Subcutaneous abdominal adipose tissue (tissue), 5 donors: ENCODE data around the gene LRBA.
"Not testable (repeated sequence)": the region's sequence is repeated elsewhere in the genome, so short reads cannot be mapped to it uniquely, and the experiment has no call there.

Experiments used
- H3K27ac ChIP-seq: one replicate; pipeline ENCODE4 v1.7.0; 2013; ENCODE audit warnings: low read depth, mild to moderate bottlenecking, inconsistent platforms, low read length, moderate library complexity
- H3K27me3 ChIP-seq, 5 donors: one replicate each; pipeline ENCODE4 v1.7.0; 2013; ENCODE audit warnings: low read length in 5 of 5, inconsistent platforms in 1 of 5; ENCODE audit not compliant: control insufficient read depth in 5 of 5, insufficient read depth in 4 of 5
- H3K36me3 ChIP-seq, 5 donors: one replicate each; pipeline ENCODE4 v1.7.0; 2013; ENCODE audit warnings: low read length in 5 of 5; ENCODE audit not compliant: control insufficient read depth in 5 of 5, insufficient read depth in 5 of 5
- H3K4me1 ChIP-seq, 5 donors: one replicate each; pipeline ENCODE4 v1.7.0; 2013; ENCODE audit warnings: low read length in 5 of 5, mild to moderate bottlenecking in 3 of 5, moderate library complexity in 1 of 5; ENCODE audit not compliant: control insufficient read depth in 5 of 5, insufficient read depth in 5 of 5
- H3K4me3 ChIP-seq, 5 donors: one replicate each; pipeline ENCODE4 v1.7.0; 2013; ENCODE audit warnings: low read length in 5 of 5, low read depth in 1 of 5
- H3K9ac ChIP-seq, 5 donors: one replicate each; pipeline ENCODE4 v1.7.0; 2013; ENCODE audit warnings: low read length in 5 of 5, mild to moderate bottlenecking in 4 of 5, moderate library complexity in 3 of 5
- H3K9me3 ChIP-seq, 5 donors: one replicate each; pipeline ENCODE4 v1.7.0; 2013; ENCODE audit warnings: low read length in 5 of 5; ENCODE audit not compliant: control insufficient read depth in 5 of 5
- donor health status: healthy.
- donor health status: healthy.
- donor health status: healthy.
- donor health status: healthy.
- donor health status: healthy.

LRBA gene

GRCh38 chr4:150680651-150681050 lies 334.4 kb downstream of the LRBA start:
- Histone ChIP-seq H3K9ac (no peak overlapping the region), H3K36me3 (peaks cover 0 to 5% (median 0%) of the 10 kb centered on the region in 5 donors), H3K4me1 (no peaks in the 10 kb centered on the region), H3K27ac (no peak overlapping the region), H3K4me3 (no peak overlapping the region), H3K9me3 (no peaks in the 10 kb centered on the region), H3K27me3 (no peaks in the 10 kb centered on the region)

GRCh38 chr4:150679765-150680343 lies 335.2 kb downstream of the LRBA start:
- Histone ChIP-seq H3K4me1 (no peaks in the 10 kb centered on the region), H3K4me3 (no peak overlapping the region), H3K36me3 (peaks cover 0 to 5% (median 0%) of the 10 kb centered on the region in 5 donors), H3K9me3 (no peaks in the 10 kb centered on the region), H3K27me3 (no peaks in the 10 kb centered on the region), H3K9ac (no peak overlapping the region), H3K27ac (no peak overlapping the region)

GRCh38 chr4:150679018-150679764 lies 335.9 kb downstream of the LRBA start:
- no peak overlapping the region for H3K9ac ChIP-seq
- H3K27ac ChIP-seq = no peak overlapping the region

GRCh38 chr4:150673793-150674192 lies 341.3 kb downstream of the LRBA start:
- Histone ChIP-seq H3K27ac (no peak overlapping the region), H3K9me3 (no peaks in the 10 kb centered on the region), H3K27me3 (no peaks in the 10 kb centered on the region)

More at GRCh38 chr4:150679018-150679764, 335.9 kb downstream of the LRBA start:
- H3K36me3 ChIP-seq = peaks cover 0 to 5% (median 0%) of the 10 kb centered on the region in 5 donors
- H3K4me1 ChIP-seq = no peaks in the 10 kb centered on the region
- peak overlapping the region; percentile 28 to 45 (median 32) for H3K4me3 ChIP-seq
- H3K27me3 ChIP-seq = no peaks in the 10 kb centered on the region
- no peaks in the 10 kb centered on the region for H3K9me3 ChIP-seq

GRCh38 chr4:150668824-150669223 lies 346.3 kb downstream of the LRBA start:
- H3K9ac ChIP-seq = no peak overlapping the region
- no peak overlapping the region for H3K27ac ChIP-seq
- peaks cover 0 to 3% (median 0%) of the 10 kb centered on the region in 5 donors for H3K36me3 ChIP-seq
- no peak overlapping the region for H3K4me3 ChIP-seq
- no peaks in the 10 kb centered on the region for H3K27me3 ChIP-seq
- no peaks in the 10 kb centered on the region for H3K9me3 ChIP-seq
- no peaks in the 10 kb centered on the region for H3K4me1 ChIP-seq

More at GRCh38 chr4:150673793-150674192, 341.3 kb downstream of the LRBA start:
- Histone ChIP-seq H3K9ac (no peak overlapping the region), H3K4me1 (no peaks in the 10 kb centered on the region), H3K36me3 (peaks cover 0 to under 1% (median 0%) of the 10 kb centered on the region in 5 donors), H3K4me3 (no peak overlapping the region)

- H3K27ac ChIP-seq = no peak overlapping the region
- no peaks in the 10 kb centered on the region for H3K4me1 ChIP-seq
- H3K36me3 ChIP-seq = peaks cover 0 to 3% (median 0%) of the 10 kb centered on the region in 5 donors
- H3K27me3 ChIP-seq = no peaks in the 10 kb centered on the region
- no peak overlapping the region for H3K4me3 ChIP-seq
- H3K9me3 ChIP-seq = no peaks in the 10 kb centered on the region
- H3K9ac ChIP-seq = no peak overlapping the region
These were observed 350.1 kb downstream of the LRBA start for GRCh38 chr4:150664935-150665334.

- Histone ChIP-seq H3K27ac (no peak overlapping the region), H3K36me3 (no peaks in the 10 kb centered on the region), H3K27me3 (no peaks in the 10 kb centered on the region), H3K9me3 (no peaks in the 10 kb centered on the region), H3K4me3 (no peak overlapping the region), H3K4me1 (no peaks in the 10 kb centered on the region), H3K9ac (no peak overlapping the region)
These were observed 352.4 kb downstream of the LRBA start for GRCh38 chr4:150662686-150663085.

- H3K4me3 ChIP-seq, H3K36me3 ChIP-seq, H3K27ac ChIP-seq, H3K9me3 ChIP-seq, H3K27me3 ChIP-seq, H3K4me1 ChIP-seq, H3K9ac ChIP-seq: not testable (repeated sequence)
These were observed 353.5 kb downstream of the LRBA start for GRCh38 chr4:150661551-150661950.

- H3K4me1 ChIP-seq, H3K9me3 ChIP-seq, H3K36me3 ChIP-seq, H3K4me3 ChIP-seq, H3K9ac ChIP-seq, H3K27ac ChIP-seq, H3K27me3 ChIP-seq: not testable (repeated sequence)
These were observed 356.8 kb downstream of the LRBA start for GRCh38 chr4:150658258-150658657.

- no peaks in the 10 kb centered on the region for H3K9me3 ChIP-seq
- H3K4me3 ChIP-seq = no peak overlapping the region
- no peaks in the 10 kb centered on the region for H3K36me3 ChIP-seq
- H3K9ac ChIP-seq = no peak overlapping the region
- H3K27ac ChIP-seq = no peak overlapping the region
- no peaks in the 10 kb centered on the region for H3K27me3 ChIP-seq
- no peaks in the 10 kb centered on the region for H3K4me1 ChIP-seq
These were observed 358.2 kb downstream of the LRBA start for GRCh38 chr4:150656891-150657290.
